GM12892 (cell line): ENCODE measurements around the gene CCNL2.
"Not testable (repeated sequence)": the region's sequence is repeated elsewhere in the genome, so short reads cannot be mapped to it uniquely, and the experiment has no call there.

ENCODE experiments used
- DNase-seq: peaks from one replicate; pipeline ENCODE4 v3.0.0; 2011; ENCODE audit not compliant: insufficient read length
- FAIRE-seq: peaks from 2 replicates; lab custom pipeline; 2011; peaks lifted over from hg19 to GRCh38; lab: Jason Lieb, UNC
- POLR2A ChIP-seq: IDR thresholded peaks from 2 replicates; pipeline ENCODE4 v1.6.1; 2011; ENCODE audit warnings: low read depth, low read length, control low read depth
- POLR2AphosphoS5 ChIP-seq: IDR thresholded peaks from 2 replicates; pipeline ENCODE4 v1.6.1; 2011; ENCODE audit warnings: low read depth, low read length, control low read depth
- TAF1 ChIP-seq: IDR thresholded peaks from 2 replicates; pipeline ENCODE4 v1.6.1; 2011; ENCODE audit warnings: low read depth, mild to moderate bottlenecking, control low read depth, low read length, borderline replicate concordance

The CCNL2 gene

GRCh38 chr1:1373815-1374588 is 25.1 kb downstream of the CCNL2 start:
- no peak for FAIRE-seq
- no peak for DNase-seq
- TF ChIP-seq POLR2A = no peak
- TF ChIP-seq POLR2AphosphoS5 = no peak
- TF ChIP-seq TAF1 = no peak

GRCh38 chr1:1373051-1373814 is 25.9 kb downstream of the CCNL2 start:
- no peak for FAIRE-seq
- no peak for TF ChIP-seq POLR2AphosphoS5
- no peak for TF ChIP-seq TAF1
- TF ChIP-seq POLR2A = no peak
- no peak for DNase-seq

DNA sequence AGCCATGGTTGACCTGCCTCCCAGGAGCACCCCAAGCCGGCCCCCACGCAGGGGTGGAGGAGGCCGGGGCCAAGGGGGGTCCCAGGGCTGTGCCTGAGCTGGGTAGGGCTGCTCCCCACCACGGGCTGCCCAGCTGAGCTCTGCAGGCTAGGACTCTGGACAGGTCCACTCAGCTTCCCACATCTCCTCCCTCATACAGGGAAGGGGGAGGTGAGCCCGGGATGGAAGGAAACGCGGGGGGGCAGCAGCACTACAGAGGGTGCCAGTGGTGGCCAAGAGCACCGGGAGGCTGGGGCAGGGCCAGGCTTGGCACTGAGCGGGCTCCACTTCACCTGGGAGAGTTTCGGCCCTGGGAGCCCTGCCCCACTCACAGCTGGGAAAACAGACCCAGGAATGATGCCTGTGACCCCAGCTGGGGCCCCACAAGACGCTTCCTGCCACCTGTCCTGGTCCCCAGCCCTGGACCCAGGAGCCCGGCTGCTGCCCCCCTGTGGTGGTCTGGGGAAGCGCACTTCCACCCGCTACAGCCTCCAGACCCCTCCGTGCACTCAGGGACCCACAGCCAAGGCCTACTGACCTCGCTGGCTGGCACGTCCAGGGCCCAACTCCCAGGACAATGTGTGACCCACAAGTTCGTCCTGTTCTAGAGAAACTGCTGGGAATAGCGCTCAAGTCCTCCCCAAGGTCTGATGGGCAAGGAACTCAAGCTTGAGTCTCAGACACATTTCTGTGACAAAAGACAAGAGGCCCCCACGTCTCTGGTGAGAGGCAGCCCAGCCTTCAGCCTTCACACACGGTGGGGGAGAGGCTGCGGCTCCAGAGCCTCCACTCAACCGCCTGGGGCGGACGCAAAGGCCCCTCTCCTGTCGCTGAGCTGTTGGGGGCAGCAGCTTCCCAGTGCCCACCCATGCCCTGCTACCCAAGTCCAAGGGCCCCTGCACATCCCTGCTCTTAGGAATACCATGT is 27.1 kb downstream of the CCNL2 start:
- DNase-seq (peak; percentile 97), FAIRE-seq (no peak)
- TF ChIP-seq TAF1 (no peak), POLR2A (peak; percentile 20; the same call in 1 of the 2 replicates)

DNA sequence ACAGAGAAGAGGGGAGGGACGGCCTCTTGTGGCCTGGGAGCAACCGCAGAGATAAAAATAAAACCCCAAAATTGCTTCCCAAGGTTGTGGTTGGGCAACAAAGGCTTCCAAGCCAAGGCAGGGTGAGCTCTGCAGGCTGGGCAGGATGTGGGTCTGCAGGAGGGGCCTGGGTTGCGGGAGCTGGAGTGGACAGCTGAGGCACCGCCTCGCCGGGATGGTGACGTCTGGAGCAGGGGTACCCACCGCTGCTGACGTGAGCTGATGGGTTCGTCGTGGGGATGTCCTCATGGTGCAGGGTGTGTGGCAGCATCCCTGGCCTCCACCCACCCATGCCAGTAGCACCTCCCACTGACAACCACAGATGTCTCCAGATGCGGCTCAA is 27.8 kb downstream of the CCNL2 start:
- DNase-seq (no peak), FAIRE-seq (no peak)
- TF ChIP-seq POLR2A (no peak), POLR2AphosphoS5 (no peak), TAF1 (no peak)

DNA sequence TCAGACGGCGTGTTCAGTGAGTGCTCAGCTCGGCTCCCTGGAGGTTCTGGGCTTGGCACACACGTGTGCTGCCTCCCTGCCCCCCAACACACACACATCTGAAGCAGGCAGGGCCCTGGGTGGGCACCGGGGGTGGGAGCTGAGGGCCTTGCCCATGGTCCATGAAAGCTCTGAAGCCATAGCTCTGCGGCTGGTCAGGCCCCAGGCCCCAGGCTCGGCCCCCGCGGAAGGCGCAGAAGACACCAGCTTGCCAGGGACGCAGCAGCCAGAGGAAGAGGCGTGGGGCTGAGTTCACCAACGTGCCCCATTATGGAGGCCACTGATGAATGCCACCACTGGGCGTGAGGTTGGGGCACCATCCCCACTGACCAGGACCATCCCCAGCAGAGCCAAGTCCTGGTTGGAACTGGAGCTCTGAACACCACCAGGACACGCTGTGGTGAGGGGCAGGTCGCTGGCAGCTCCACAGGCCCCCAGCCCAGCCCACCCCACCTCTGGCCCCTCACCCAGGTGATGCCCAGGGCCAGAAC is 28.3 kb downstream of the CCNL2 start:
- TF ChIP-seq TAF1 (no peak), POLR2A (no peak), POLR2AphosphoS5 (no peak)

GRCh38 chr1:1370094-1370493 is 29.0 kb downstream of the CCNL2 start:
- not testable (repeated sequence) for DNase-seq, FAIRE-seq

More for the DNA sequence above, 28.3 kb downstream of the CCNL2 start:
- no peak for DNase-seq
- no peak for FAIRE-seq

DNA sequence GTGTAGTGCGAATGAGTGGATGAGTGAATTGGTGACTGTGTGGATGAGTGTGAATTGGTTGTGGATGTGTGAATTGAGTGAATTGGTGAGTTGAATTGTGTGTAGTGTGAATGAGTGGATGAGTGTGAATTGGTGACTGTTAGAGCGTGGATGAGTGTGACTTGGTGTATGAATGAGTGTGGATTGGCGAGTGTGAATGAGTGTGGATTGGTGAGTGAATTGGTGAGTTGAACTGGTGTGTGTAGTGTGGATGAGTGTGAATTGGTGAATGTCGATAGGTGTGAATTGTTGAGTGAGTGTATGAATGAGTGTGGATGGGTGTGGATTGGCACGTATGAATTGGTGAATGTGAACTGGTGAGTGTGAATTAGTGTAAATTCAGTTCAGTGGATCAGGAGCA is 31.8 kb downstream of the CCNL2 start:
- TF ChIP-seq TAF1 (no peak), POLR2A (no peak), POLR2AphosphoS5 (no peak)
- no peak for DNase-seq
- FAIRE-seq = peak; percentile 69

- DNase-seq = no peak
- TF ChIP-seq POLR2AphosphoS5 (no peak), POLR2A (no peak), TAF1 (no peak)
These were observed 32.5 kb downstream of the CCNL2 start for GRCh38 chr1:1366699-1367066.

DNA sequence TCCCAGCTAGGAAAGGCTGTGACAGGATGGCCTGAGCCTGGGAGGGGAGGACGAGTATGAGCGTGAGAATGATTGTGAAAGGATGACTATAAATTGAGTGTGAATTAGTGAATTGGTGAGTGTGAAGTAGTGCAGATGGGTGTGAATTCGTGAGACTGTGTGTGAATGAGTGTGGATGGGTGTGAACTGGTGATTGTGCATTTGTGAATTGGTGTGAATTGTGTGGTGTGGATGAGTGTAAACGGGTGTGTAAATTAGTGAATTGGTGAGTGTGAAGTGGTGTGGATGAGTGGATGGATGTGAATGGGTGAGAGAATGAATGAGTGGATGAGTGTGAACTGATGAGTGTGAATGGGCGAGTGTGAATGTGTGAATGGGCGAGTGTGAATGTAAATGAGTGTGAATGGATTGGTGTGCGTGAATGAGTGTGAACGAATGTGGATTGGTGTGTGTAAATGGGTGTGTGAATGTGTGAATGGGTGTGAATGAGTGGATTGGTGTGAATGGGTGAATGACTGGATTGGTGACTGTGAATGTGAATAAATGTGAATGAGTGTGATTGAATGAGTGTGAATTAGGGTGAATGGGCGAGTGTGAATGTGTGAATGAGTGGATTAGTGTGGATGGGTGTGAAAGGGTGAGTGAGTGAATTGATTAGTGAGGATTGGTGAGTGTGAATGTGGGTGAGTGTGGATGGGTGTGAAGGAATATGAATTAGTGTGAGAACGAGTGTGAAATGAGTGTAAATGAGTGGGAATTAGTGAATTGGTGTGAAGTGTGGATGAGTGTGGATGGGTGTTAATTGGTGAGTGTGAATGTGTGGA is 33.0 kb downstream of the CCNL2 start:
- FAIRE-seq (no peak), DNase-seq (no peak)
- TF ChIP-seq POLR2AphosphoS5 (no peak), POLR2A (no peak)

More at GRCh38 chr1:1366699-1367066, 32.5 kb downstream of the CCNL2 start:
- FAIRE-seq = no peak

DNA sequence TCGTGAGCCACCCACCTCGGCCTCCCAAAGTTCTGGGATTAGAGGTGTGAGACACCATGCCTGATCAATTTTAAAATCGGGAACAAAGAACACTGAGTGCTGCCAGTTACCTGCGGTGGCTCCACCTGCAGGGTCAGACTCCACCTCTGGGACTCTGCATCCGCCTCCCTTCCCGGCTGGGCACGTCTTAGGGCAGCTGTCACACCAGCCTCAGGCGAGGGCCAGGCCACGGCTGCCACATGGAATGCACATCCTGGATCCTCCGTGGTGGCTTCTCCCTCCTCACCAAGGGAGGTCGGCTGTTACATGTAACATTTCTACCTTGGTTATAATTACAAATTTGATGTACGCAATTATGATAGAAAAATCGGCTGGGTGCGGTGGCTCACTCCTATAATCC is 34.9 kb downstream of the CCNL2 start:
- TF ChIP-seq TAF1 = no peak
- no peak for TF ChIP-seq POLR2A
- TF ChIP-seq POLR2AphosphoS5 = no peak
- no peak for FAIRE-seq
- no peak for DNase-seq
